IMR-90 (cell line): ENCODE data around the gene SLC38A6.

ENCODE experiments used
- CTCF ChIP-seq: conservative IDR thresholded peaks from 2 replicates; pipeline ENCODE4 v1.5.1; 2012; ENCODE audit warnings: mild to moderate bottlenecking, low read depth, low read length, improper control_type of control experiment
- MAZ ChIP-seq: IDR thresholded peaks from 2 replicates; pipeline ENCODE4 v1.6.1; 2012; ENCODE audit warnings: low read depth, mild to moderate bottlenecking, low read length, improper control_type of control experiment, moderate library complexity, borderline replicate concordance
- POLR2A ChIP-seq: IDR thresholded peaks from 2 replicates; pipeline ENCODE4 v1.6.1; 2012; ENCODE audit warnings: mild to moderate bottlenecking, low read depth, low read length
- RCOR1 ChIP-seq: IDR thresholded peaks from 2 replicates; pipeline ENCODE4 v1.6.1; 2012; ENCODE audit warnings: mild to moderate bottlenecking, low read length, improper control_type of control experiment; ENCODE audit not compliant: insufficient replicate concordance

- TF ChIP-seq POLR2A (no peak), MAZ (no peak), CTCF (no peak), RCOR1 (no peak)
Measured at GRCh38 chr14:60970146-60970545, 10.9 kb upstream of the SLC38A6 start.
